GM12892 (cell line): Measurements from ENCODE around the gene SDHD.

Experiments used
- POLR2A ChIP-seq: IDR thresholded peaks from 2 replicates; pipeline ENCODE4 v1.6.1; 2011; ENCODE audit warnings: low read depth, low read length, control low read depth
- POLR2AphosphoS5 ChIP-seq: IDR thresholded peaks from 2 replicates; pipeline ENCODE4 v1.6.1; 2011; ENCODE audit warnings: low read depth, low read length, control low read depth

DNA sequence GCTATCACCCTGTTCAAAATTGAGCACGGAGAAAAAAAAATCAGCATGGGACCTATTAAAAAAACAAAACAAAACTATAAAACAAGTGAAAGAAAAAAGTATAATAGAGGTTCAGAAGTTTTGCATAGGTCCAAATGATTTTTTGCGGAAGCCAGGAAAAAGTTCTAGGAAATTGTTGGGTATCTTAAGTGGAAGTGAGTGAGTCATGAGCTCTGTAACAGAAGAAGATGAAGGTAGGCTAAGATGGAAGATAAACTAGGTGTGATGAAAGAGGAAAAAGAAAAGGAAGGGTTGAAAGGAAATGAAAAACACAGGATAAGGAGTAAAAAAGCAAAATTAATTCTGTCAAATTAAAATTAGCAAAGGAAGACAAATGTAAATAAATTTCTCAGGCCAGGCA is 27.8 kb downstream of the SDHD start:
- TF ChIP-seq POLR2A (no peak), POLR2AphosphoS5 (no peak)
